Mesodermal cell (in vitro differentiated cells): ENCODE results near the gene CLEC4M.
"Not testable (repeated sequence)": the region's sequence is repeated elsewhere in the genome, so short reads cannot be mapped to it uniquely, and the experiment has no call there.

Experiments used
- H3K27ac ChIP-seq: 2 replicates; pipeline ENCODE4 v1.7.0; 2013; ENCODE audit warnings: mild to moderate bottlenecking, low read depth, low read length, moderate library complexity; ENCODE audit not compliant: severe bottlenecking
- H3K36me3 ChIP-seq: 2 replicates; pipeline ENCODE4 v1.7.1; 2013; ENCODE audit warnings: mild to moderate bottlenecking, low read length, moderate library complexity; ENCODE audit not compliant: control insufficient read depth, insufficient read depth
- H3K4me1 ChIP-seq: one replicate; pipeline ENCODE4 v1.7.1; 2013; ENCODE audit warnings: mild to moderate bottlenecking, low read length; ENCODE audit not compliant: insufficient read depth, control insufficient read depth, poor library complexity, severe bottlenecking
- H3K4me3 ChIP-seq: 2 replicates; pipeline ENCODE4 v1.7.0; 2013; ENCODE audit warnings: low read length, control low read depth, mild to moderate bottlenecking; ENCODE audit not compliant: insufficient read depth, poor library complexity, severe bottlenecking; ENCODE audit errors: extremely low read depth
- H3K9me3 ChIP-seq: 2 replicates; pipeline ENCODE4 v1.7.1; 2013; ENCODE audit warnings: mild to moderate bottlenecking, low read length, moderate library complexity; ENCODE audit not compliant: control insufficient read depth
- WGBS, 2 experiments: methylation state at CpG; one replicate each; pipeline ENCODE4 v1.1.5; 2013; ENCODE audit warnings: missing lambda C conversion rate in 2 of 2; ENCODE audit not compliant: insufficient coverage in 2 of 2; 5-methylcytosine and 5-hydroxymethylcytosine counted together

Gene CLEC4M

GRCh38 chr19:7751157-7751783 lies 11.8 kb upstream of the CLEC4M start:
- H3K36me3 ChIP-seq, result no peaks in the 10 kb centered on the region
- H3K4me1 ChIP-seq, result no peaks in the 10 kb centered on the region
- H3K27ac ChIP-seq, result no peak overlapping the region
- peaks cover 5% of the 10 kb centered on the region for H3K9me3 ChIP-seq
- 76 to 82% methylated on average over 11 of the region's 12 CpGs for WGBS, 2 experiments
- no peak overlapping the region for H3K4me3 ChIP-seq

DNA sequence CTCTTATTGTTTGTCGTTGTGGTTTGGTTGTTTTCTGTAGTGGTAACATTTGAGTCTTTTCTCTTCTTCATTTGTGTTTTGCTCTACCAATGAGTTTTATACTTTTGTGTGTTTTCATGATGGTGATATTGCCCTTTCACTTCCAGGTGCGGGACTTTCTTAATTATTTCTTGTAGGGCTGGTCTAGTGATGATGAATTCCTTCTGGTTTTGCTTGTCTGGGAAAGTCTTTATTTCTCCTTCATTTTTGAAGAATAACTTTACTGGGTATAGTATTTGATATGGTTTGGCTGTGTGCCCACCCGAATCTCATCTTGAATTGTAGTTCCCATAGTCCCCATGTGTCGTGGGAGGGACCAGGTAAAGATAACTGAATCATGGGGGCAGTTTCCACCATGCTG lies 6.8 kb upstream of the CLEC4M start:
- Histone ChIP-seq H3K4me3 (no peak overlapping the region), H3K9me3 (peaks cover 22% of the 10 kb centered on the region), H3K4me1 (no peaks in the 10 kb centered on the region), H3K36me3 (no peaks in the 10 kb centered on the region), H3K27ac (no peak overlapping the region)
- WGBS, 2 experiments, result 0% methylated on average over 1 of the region's 4 CpGs

- Histone ChIP-seq H3K4me3 (no peak overlapping the region), H3K9me3 (peaks cover 22% of the 10 kb centered on the region), H3K27ac (no peak overlapping the region), H3K36me3 (no peaks in the 10 kb centered on the region), H3K4me1 (no peaks in the 10 kb centered on the region)
- 65 to 75% methylated on average over 3 of the region's 3 CpGs for WGBS, 2 experiments
Observed at GRCh38 chr19:7757358-7757757, 5.7 kb upstream of the CLEC4M start.

DNA sequence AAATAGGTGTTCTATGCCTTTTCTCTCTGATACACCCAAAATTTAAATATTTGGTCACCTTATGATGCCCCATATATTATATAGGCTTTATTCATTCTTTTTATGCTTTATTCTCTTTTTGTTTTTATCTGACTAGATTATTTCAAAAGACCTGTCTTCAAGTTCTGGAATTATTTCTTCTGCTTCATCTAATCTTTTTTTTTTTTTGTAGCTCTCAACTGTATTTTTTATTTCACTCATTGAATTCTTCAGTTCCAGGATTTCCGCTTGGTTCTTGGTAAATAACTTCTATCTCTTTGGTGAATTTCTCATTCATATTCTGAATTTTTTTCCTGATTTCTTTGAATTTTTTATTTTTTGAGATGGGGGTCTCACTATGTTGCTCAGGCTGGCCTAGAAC lies 3.9 kb upstream of the CLEC4M start:
- Histone ChIP-seq H3K27ac (no peak overlapping the region), H3K9me3 (peaks cover 22% of the 10 kb centered on the region), H3K4me1 (no peaks in the 10 kb centered on the region), H3K36me3 (no peaks in the 10 kb centered on the region), H3K4me3 (no peak overlapping the region)
- no CpG with 5 or more reads among the region's 1 CpG for WGBS, 2 experiments

DNA sequence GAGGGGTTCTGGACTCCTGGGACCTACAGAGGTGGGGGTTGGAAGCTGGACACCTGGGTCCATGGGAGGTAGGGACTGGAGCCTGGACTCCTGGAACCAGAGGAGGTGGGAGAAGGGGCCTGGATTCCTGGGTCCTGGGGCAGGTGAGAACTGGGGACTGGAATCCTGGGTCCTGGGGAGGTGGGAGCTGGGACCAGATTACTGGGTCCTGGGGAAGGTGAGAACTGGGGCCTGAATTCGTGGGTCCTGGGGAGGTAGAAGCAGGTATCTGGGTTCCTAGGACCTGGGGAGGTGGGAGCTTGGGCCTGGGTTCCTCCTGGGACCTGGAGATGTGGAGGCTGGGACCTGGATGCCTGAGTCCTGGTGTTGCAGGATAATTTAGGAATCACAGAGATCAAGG lies 653 bp downstream of the CLEC4M start:
- Histone ChIP-seq H3K36me3 (no peaks in the 10 kb centered on the region), H3K4me3 (no peak overlapping the region), H3K27ac (no peak overlapping the region), H3K4me1 (no peaks in the 10 kb centered on the region), H3K9me3 (peaks cover 9% of the 10 kb centered on the region)
- 23 to 33% methylated on average over 1 of the region's 1 CpG for whole genome bisulfite sequencing, 2 experiments

DNA sequence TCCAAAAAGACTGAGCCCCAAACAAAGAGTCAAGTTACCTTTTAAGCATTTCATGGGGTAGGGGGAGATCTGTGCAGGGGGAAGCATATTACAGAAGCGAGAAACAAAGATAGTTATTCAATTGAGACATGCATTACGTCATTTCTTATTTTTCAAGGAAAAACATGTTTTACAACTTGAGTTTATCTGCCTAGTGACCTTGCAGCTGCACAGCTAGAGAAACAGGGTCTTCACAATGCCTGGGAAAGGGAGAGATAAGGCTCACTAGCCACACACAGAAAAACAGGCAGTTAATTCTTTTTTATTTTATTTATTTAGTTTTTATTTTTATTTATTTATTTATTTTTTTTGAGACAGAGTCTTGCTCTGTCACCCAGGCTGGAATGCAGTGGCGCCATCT lies 1.1 kb downstream of the CLEC4M start:
- not testable (repeated sequence) for H3K4me1 ChIP-seq, H3K4me3 ChIP-seq, H3K27ac ChIP-seq, H3K9me3 ChIP-seq, H3K36me3 ChIP-seq
- WGBS, 2 experiments, result 82% methylated on average over 3 of the region's 3 CpGs; no CpG with 5 or more reads in 1 of the 2 experiments

DNA sequence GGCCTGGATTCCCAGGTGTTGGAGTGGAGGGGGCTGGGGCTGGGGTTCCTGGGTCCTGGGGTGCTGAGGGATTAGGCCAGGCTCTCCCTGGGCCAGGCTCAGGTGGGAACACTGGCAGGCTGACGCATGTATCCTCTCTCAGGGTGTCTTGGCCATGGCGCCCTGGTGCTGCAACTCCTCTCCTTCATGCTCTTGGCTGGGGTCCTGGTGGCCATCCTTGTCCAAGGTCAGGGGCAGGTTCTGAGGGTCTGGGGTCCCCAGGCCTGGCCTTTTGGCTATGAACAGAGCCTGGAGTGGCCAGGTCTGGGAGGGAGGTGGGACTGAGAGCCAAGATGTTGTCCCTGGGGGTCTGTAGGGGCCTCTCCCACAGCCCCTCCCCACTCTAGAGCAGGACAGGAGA lies 2.0 kb downstream of the CLEC4M start:
- H3K36me3 ChIP-seq, H3K27ac ChIP-seq, H3K9me3 ChIP-seq, H3K4me1 ChIP-seq, H3K4me3 ChIP-seq: not testable (repeated sequence)
- WGBS, 2 experiments, result 84 to 86% methylated on average over 2 of the region's 2 CpGs

- WGBS, 2 experiments, result 76 to 91% methylated on average over 8 to 10 of the region's 11 CpGs
- Histone ChIP-seq H3K36me3 (no peaks in the 10 kb centered on the region), H3K27ac (no peak overlapping the region), H3K4me1 (no peaks in the 10 kb centered on the region), H3K9me3 (no peaks in the 10 kb centered on the region), H3K4me3 (no peak overlapping the region)
Observed at GRCh38 chr19:7766535-7766934, 3.5 kb downstream of the CLEC4M start.

DNA sequence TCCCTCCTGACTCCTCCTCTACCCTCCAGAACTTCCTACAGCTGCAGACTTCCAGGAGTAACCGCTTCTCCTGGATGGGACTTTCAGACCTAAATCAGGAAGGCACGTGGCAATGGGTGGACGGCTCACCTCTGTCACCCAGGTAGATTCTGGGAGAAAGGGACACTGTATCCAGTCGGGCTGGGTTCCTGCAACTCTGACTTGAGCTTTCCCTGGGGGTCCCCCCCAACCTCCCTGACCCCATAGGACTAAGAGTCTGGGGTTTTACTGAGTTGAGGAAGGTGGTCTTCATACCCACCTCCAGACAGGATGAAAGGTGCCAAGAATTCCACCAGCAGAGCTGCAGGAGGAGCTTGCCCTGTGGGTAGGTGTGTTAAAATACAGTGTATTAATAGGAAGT lies 4.4 kb downstream of the CLEC4M start:
- Histone ChIP-seq H3K4me3 (no peak overlapping the region), H3K36me3 (no peaks in the 10 kb centered on the region), H3K27ac (no peak overlapping the region), H3K4me1 (no peaks in the 10 kb centered on the region), H3K9me3 (no peaks in the 10 kb centered on the region)
- 83 to 87% methylated on average over 1 to 3 of the region's 4 CpGs for WGBS, 2 experiments

DNA sequence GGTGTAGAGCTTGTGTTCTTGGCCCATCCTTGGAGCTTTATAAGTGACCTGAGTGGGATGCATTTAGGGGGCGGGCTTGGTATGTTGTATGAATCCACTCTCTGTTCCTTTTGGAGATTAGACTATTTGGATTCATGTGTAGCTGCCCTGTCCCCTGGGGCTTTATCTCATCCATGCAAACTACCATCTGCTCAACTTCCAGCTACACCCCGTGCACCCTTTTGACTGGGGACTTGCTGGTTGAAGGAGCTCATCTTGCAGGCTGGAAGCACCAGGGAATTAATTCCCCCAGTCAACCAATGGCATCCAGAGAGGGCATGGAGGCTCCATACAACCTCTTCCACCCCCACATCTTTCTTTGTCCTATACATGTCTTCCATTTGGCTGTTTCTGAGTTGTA lies 6.1 kb downstream of the CLEC4M start:
- Histone ChIP-seq H3K4me3 (no peak overlapping the region), H3K9me3 (no peaks in the 10 kb centered on the region), H3K36me3 (no peaks in the 10 kb centered on the region), H3K4me1 (no peaks in the 10 kb centered on the region), H3K27ac (no peak overlapping the region)
- WGBS, 2 experiments, result 33 to 60% methylated on average over 1 of the region's 2 CpGs

- Histone ChIP-seq H3K4me3 (no peak overlapping the region), H3K27ac (no peak overlapping the region), H3K4me1 (no peaks in the 10 kb centered on the region), H3K9me3 (no peaks in the 10 kb centered on the region), H3K36me3 (no peaks in the 10 kb centered on the region)
- WGBS, 2 experiments, result 64 to 66% methylated on average over 7 of the region's 8 CpGs
Observed at GRCh38 chr19:7771072-7771471, 8.0 kb downstream of the CLEC4M start.
